ENCODE results near the gene ACTN4.

- TF ChIP-seq CTCF (IDR thresholded peaks at IDR 0.05) (no peak), ZFX (IDR thresholded peaks at IDR 0.05; ENCODE audit: borderline replicate concordance) (no peak)
Observed at GRCh38 chr19:38742296-38742695, 94.8 kb downstream of the ACTN4 start.
